GM12878 (cell line): ENCODE data around the gene XYLB. TPM values are rescaled to one million over a fixed set of nuclear protein-coding genes. Genes with fewer than 3 reads are reported as not detected.

Experiments
- ATAC-seq: fragments of 200-7000 bp; cut with Tn5 transposase; 3 replicates; pipeline ENCODE4 v1.9.1; 2020; ENCODE audit warnings: mild to moderate bottlenecking, moderate library complexity
- BruUV-seq: library from RNA; stranded (reverse); fragments of 400-500 nt; replicated peaks from 2 replicates; lab custom pipeline; 2021; lab: Mats Ljungman, UMichigan
- CTCF ChIA-PET: fragments of 300-600 bp; sonication (Branson Sonifier 250); formaldehyde crosslinking; extraction: SDS; loops from one replicate; lab custom pipeline; 2021; ENCODE audit warnings: inconsistent platforms; lab: Yijun Ruan, JAX
- POLR2A ChIA-PET: fragments of 350-600 bp; formaldehyde crosslinking; extraction: SDS; loops from one replicate; lab custom pipeline; 2021; ENCODE audit warnings: inconsistent platforms; lab: Charles Lee
- RAD21 ChIA-PET: fragments of 300-600 bp; sonication (Branson Sonifier 250); formaldehyde crosslinking; loops from one replicate; lab custom pipeline; 2023; ENCODE audit warnings: antibody characterized with exemption; ENCODE audit not compliant: unreplicated experiment; lab: Charles Lee
- SMC1A ChIA-PET: fragments of 300-600 bp; sonication (Branson Sonifier 250); formaldehyde crosslinking; loops from one replicate; lab custom pipeline; 2023; ENCODE audit not compliant: unreplicated experiment, uncharacterized antibody; lab: Charles Lee
- DNase-seq: peaks from one replicate; pipeline ENCODE4 v3.0.0-alpha.2; 2011; ENCODE audit warnings: low read depth, low spot score
- FAIRE-seq: peaks from 3 replicates; lab custom pipeline; 2011; peaks lifted over from hg19 to GRCh38; lab: Jason Lieb, UNC
- H2AFZ ChIP-seq: 2 replicates; pipeline ENCODE4 v1.6.0; 2011; ENCODE audit warnings: low read depth, low read length, control low read depth; ENCODE audit not compliant: control insufficient read depth
- H3K27ac ChIP-seq: 2 replicates; pipeline ENCODE4 v1.5.1; 2011; ENCODE audit warnings: control low read depth; ENCODE audit not compliant: control insufficient read depth, insufficient read depth
- H3K27me3 ChIP-seq, 2 experiments: replicated peaks in 1 of 2; 2 replicates each; pipeline versions ENCODE4 v1.6.0 to v1.6.1; 2011; ENCODE audit warnings: low read length in 1 of 2; ENCODE audit not compliant: control insufficient read depth in 2 of 2, insufficient read depth in 2 of 2
- H3K36me3 ChIP-seq, 2 experiments: 2 replicates each; pipeline ENCODE4 v1.5.1; 2011; ENCODE audit warnings: low read length in 1 of 2; ENCODE audit not compliant: control insufficient read depth in 2 of 2, insufficient read depth in 2 of 2
- H3K4me1 ChIP-seq: 2 replicates; pipeline ENCODE4 v1.6.1; 2011; ENCODE audit warnings: mild to moderate bottlenecking, low read length, moderate library complexity, mixed read lengths; ENCODE audit not compliant: control insufficient read depth, insufficient read depth
- H3K4me2 ChIP-seq: 2 replicates; pipeline ENCODE4 v1.6.0; 2011; ENCODE audit warnings: control low read depth; ENCODE audit not compliant: control insufficient read depth, insufficient read depth
- H3K4me3 ChIP-seq: fragments of 200-600 bp; sonication (generic); 2 replicates; pipeline ENCODE4 v1.5.1; 2016
- H3K79me2 ChIP-seq: 2 replicates; pipeline ENCODE4 v1.6.0; 2011; ENCODE audit warnings: low read length; ENCODE audit not compliant: control insufficient read depth, insufficient read depth
- H3K9ac ChIP-seq: 2 replicates; pipeline ENCODE4 v1.8.0; 2011; ENCODE audit warnings: low read length, control low read depth, mixed read lengths; ENCODE audit not compliant: control insufficient read depth, insufficient read depth
- H3K9me3 ChIP-seq: replicated peaks from 3 replicates; pipeline ENCODE4 v1.5.1; 2011; ENCODE audit warnings: mild to moderate bottlenecking, low read length; ENCODE audit not compliant: control insufficient read depth, insufficient read depth
- H4K20me1 ChIP-seq: 2 replicates; pipeline ENCODE4 v1.6.0; 2011; ENCODE audit not compliant: control insufficient read depth, insufficient read depth
- RAD21 ChIP-seq: IDR thresholded peaks from 2 replicates; pipeline ENCODE4 v1.6.1; 2011; ENCODE audit warnings: mild to moderate bottlenecking, low read depth, low read length, moderate library complexity; ENCODE audit not compliant: insufficient read depth
- RB1 ChIP-seq: fragments of 450-650 bp; formaldehyde crosslinking; IDR thresholded peaks from 2 replicates; pipeline ENCODE4 v1.6.1; 2017; ENCODE audit warnings: mild to moderate bottlenecking, borderline replicate concordance
- WGBS: methylation state at CpG from one replicate; pipeline ENCODE4 v1.1.6; 2016; ENCODE audit warnings: low lambda C conversion rate; ENCODE audit not compliant: insufficient replicate concordance, insufficient coverage; ENCODE audit errors: missing lambda C conversion rate; 5-methylcytosine and 5-hydroxymethylcytosine counted together
- in situ Hi-C: fragments of 300-500 bp; cut with MboI; formaldehyde crosslinking; loops from 9 replicates; pipeline ENCODE4 v1.14.3; 2018; ENCODE audit warnings: mixed read lengths
- intact Hi-C: fragments of 100-400 bp; cut with micrococcal nuclease; formaldehyde crosslinking; loops from one replicate; pipeline ENCODE4 v1.14.2; 2022; ENCODE audit not compliant: unreplicated experiment
- polyA plus RNA-seq, 11 experiments: library from polyadenylated mRNA; depleted of rRNA in 4 of 11; unstranded in 6 of 11; stranded (reverse) in 5 of 11; fragments of >200 nt; fragmentation: Nextera tagmentation in 4 of 11; fragmentation: Illumina TruSeq in 1 of 11; extraction: Ambion mirVana in 4 of 11; extraction: Trizol in 1 of 11; gene quantifications; 1 replicate in 1 of 11; 2 replicates in 10 of 11; pipeline versions ENCODE4 v1.2.1 to v1.2.3, GENCODE V29; 2011 to 2016; ENCODE audit warnings: inconsistent platforms in 2 of 11, missing spikeins in 2 of 11, low read depth in 1 of 11
- total RNA-seq, 4 experiments: library from RNA; depleted of rRNA in 3 of 4; stranded (reverse); fragments of >200 nt in 3 of 4; fragmentation: Illumina TruSeq in 1 of 4; extraction: Trizol in 1 of 4; gene quantifications; 2 replicates each; pipeline versions ENCODE4 v1.2.1 to v1.2.3, GENCODE V29; 2013 to 2021
- TF ChIP-seq, protein P1 (sequence below), 3 experiments: IDR thresholded peaks in 2 of 3; conservative IDR thresholded peaks in 1 of 3; 2 replicates each; pipeline ENCODE4 v1.5.1; 2011; ENCODE audit warnings: low read depth in 3 of 3, low read length in 3 of 3, mild to moderate bottlenecking in 3 of 3, control low read depth in 2 of 3, moderate library complexity in 2 of 3, inconsistent platforms in 1 of 3, mixed read lengths in 1 of 3; ENCODE audit not compliant: control insufficient read depth in 2 of 3, insufficient read depth in 1 of 3; ENCODE audit errors: extremely low read depth in 1 of 3

XYLB gene
- total and polyA plus RNA-seq, 10 of the 15 experiments (the other 5 are each of a cell fraction or from before 2014, with no cell fraction given): 0.60 to 6.1 (median 3.5) TPM

DNA sequence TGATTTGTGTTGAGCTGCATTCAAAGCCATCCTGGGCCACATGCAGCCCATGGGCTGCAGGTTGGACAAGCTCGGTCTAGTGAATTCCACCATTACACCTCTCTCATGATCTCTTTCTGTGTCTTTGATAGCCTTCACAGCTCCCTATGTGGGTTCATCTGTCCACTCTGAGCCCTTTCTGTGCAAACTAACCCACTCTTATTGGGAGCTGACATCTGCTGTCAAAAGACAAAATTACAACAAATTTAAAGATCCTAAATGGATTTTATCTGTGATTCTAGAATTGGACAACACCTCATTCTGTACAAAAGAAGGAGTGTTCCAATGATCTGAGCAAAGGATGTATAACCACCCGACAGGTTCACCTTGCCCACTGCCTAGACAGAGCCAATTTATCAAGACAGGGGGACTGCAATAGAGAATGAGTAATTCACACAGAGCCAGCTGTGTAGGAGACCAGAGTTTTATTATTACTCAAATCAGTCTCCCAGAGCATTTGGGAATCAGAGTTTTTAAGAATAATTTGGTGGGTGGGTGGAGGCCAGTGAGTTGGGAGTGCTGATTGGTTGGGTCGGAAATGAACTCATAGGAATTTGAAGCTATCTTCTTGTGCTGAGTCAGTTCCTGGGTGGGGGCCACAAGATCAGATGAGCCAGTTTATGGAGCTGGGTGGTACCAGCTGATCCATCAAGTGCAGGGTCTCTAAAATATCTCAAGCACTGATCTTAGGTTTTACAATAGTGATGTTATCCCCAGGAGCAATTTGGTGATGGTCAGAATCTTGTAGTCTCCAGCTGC lies 2.6 kb upstream of the XYLB start:
- SMC1A ChIA-PET: interaction anchor here (1.1 to 4.6 kb wide), 2 partner anchors 9 to 136 kb away, joined by 3 to 30 read pairs; no protein-coding TSS in a partner anchor
- CTCF ChIA-PET: interaction anchor here (0.6 to 4.0 kb wide), 11 partner anchors 45 to 370 kb away, joined by 3 to 55 read pairs (median 4); partner anchors contain the start of gene ACAA1
- Histone ChIP-seq H3K79me2 (no peaks in the 10 kb centered on the region; the same call in 1 of the 2 replicates), H3K36me3 (no peaks in the 10 kb centered on the region; a peak in 1 of 4 replicates), H3K27me3 (no peaks in the 10 kb centered on the region), H3K9me3 (no peaks in the 10 kb centered on the region), H2AFZ (no peak overlapping the region), H3K27ac (no peak overlapping the region), H3K9ac (no peak overlapping the region), H4K20me1 (no peaks in the 10 kb centered on the region), H3K4me2 (no peak overlapping the region), H3K4me3 (no peak overlapping the region), H3K4me1 (no peaks in the 10 kb centered on the region; the same call in 1 of the 2 replicates)
- ATAC-seq (no peak), DNase-seq (no peak), FAIRE-seq (no peak)
- RAD21 ChIA-PET: interaction anchor here (1.1 kb wide), 2 partner anchors 212 to 225 kb away, joined by 3 read pairs; no protein-coding TSS in a partner anchor
- 75% methylated on average over 3 of the region's 3 CpGs for WGBS
- BruUV-seq: no TSS peak
- TF ChIP-seq RB1: no peak
- TF ChIP-seq, protein P1, sequence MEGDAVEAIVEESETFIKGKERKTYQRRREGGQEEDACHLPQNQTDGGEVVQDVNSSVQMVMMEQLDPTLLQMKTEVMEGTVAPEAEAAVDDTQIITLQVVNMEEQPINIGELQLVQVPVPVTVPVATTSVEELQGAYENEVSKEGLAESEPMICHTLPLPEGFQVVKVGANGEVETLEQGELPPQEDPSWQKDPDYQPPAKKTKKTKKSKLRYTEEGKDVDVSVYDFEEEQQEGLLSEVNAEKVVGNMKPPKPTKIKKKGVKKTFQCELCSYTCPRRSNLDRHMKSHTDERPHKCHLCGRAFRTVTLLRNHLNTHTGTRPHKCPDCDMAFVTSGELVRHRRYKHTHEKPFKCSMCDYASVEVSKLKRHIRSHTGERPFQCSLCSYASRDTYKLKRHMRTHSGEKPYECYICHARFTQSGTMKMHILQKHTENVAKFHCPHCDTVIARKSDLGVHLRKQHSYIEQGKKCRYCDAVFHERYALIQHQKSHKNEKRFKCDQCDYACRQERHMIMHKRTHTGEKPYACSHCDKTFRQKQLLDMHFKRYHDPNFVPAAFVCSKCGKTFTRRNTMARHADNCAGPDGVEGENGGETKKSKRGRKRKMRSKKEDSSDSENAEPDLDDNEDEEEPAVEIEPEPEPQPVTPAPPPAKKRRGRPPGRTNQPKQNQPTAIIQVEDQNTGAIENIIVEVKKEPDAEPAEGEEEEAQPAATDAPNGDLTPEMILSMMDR (IDR thresholded peaks at IDR 0.05 in 2 of 3, conservative IDR thresholded peaks at IDR 0.05 in 1 of 3; ENCODE audit: control insufficient read depth in 2 of 3, extremely low read depth in 1 of 3, insufficient read depth in 1 of 3, low read depth in 3 of 3, low read length in 3 of 3): peak in 2 of 3 experiments; percentile 8 to 27; a peak in 3 of 6 replicates
- TF ChIP-seq RAD21: peak; percentile 26; the same call in 1 of the 2 replicates
- in situ Hi-C loops: no loop called here
- POLR2A ChIA-PET: no interaction called here
- intact Hi-C loops: no loop called here
